Hypothalamus (tissue), 51 donors: ENCODE data around the gene PHTF2.
A peak's percentile ranks its signal among the peaks of the same experiment; 100 is the strongest.
"Not testable (repeated sequence)": the region's sequence is repeated elsewhere in the genome, so short reads cannot be mapped to it uniquely, and the experiment has no call there.

Experiments used
- DNase-seq, 51 donors: peaks; one replicate each; lab custom pipeline; 2025; lab: John Stamatoyannopoulos, UW

Gene PHTF2

GRCh38 chr7:77872256-77872655, 73.7 kb downstream of the PHTF2 start:
- DNase-seq, result not testable (repeated sequence)

- not testable (repeated sequence) for DNase-seq
These were observed 75.1 kb downstream of the PHTF2 start for GRCh38 chr7:77873416-77874327.

- no peak for DNase-seq
These were observed 79.2 kb downstream of the PHTF2 start for GRCh38 chr7:77877791-77878190.

GRCh38 chr7:77878500-77878899, 79.9 kb downstream of the PHTF2 start:
- no peak for DNase-seq

GRCh38 chr7:77879272-77879671, 80.7 kb downstream of the PHTF2 start:
- DNase-seq, result no peak

GRCh38 chr7:77881871-77882270, 83.3 kb downstream of the PHTF2 start:
- no peak for DNase-seq

GRCh38 chr7:77885155-77885554, 86.6 kb downstream of the PHTF2 start:
- DNase-seq, result no peak

- no peak for DNase-seq
These were observed 89.0 kb downstream of the PHTF2 start for GRCh38 chr7:77887567-77887966.

- no peak for DNase-seq
These were observed 90.4 kb downstream of the PHTF2 start for GRCh38 chr7:77888998-77889397.

GRCh38 chr7:77893813-77894212, 95.2 kb downstream of the PHTF2 start:
- DNase-seq, result no peak

GRCh38 chr7:77894574-77895091, 96.1 kb downstream of the PHTF2 start:
- DNase-seq, result no peak

- no peak for DNase-seq
These were observed 97.3 kb downstream of the PHTF2 start for GRCh38 chr7:77895905-77896304.

- DNase-seq, result no peak
These were observed 98.5 kb downstream of the PHTF2 start for GRCh38 chr7:77897004-77897547.

- DNase-seq, result no peak
These were observed 100.9 kb downstream of the PHTF2 start for GRCh38 chr7:77899516-77899915.

- no peak for DNase-seq
These were observed 105.0 kb downstream of the PHTF2 start for GRCh38 chr7:77903597-77903996.

GRCh38 chr7:77904252-77904651, 105.7 kb downstream of the PHTF2 start:
- no peak for DNase-seq

- DNase-seq, result no peak
These were observed 108.7 kb downstream of the PHTF2 start for GRCh38 chr7:77907281-77907680.

GRCh38 chr7:77908664-77909063, 110.1 kb downstream of the PHTF2 start:
- DNase-seq, result no peak

- peak in 1 of 51 donors; percentile 2 for DNase-seq
These were observed 111.6 kb downstream of the PHTF2 start for GRCh38 chr7:77910124-77910523.

- DNase-seq, result no peak
These were observed 113.7 kb downstream of the PHTF2 start for GRCh38 chr7:77912293-77912692.

- peak in 1 of 51 donors; percentile 18 for DNase-seq
These were observed 115.5 kb downstream of the PHTF2 start for GRCh38 chr7:77913977-77914607.
